Rectal smooth muscle tissue (tissue), 1 donor: Measurements from ENCODE around the gene AMPD1.

Experiments
- H3K27ac ChIP-seq: one replicate; pipeline ENCODE4 v1.7.0; 2013; ENCODE audit warnings: low read depth, low read length, inconsistent platforms
- H3K27me3 ChIP-seq: one replicate; pipeline ENCODE4 v1.7.0; 2013; ENCODE audit warnings: low read length; ENCODE audit not compliant: control insufficient read depth, insufficient read depth
- H3K36me3 ChIP-seq: one replicate; pipeline ENCODE4 v1.7.0; 2013; ENCODE audit warnings: low read length; ENCODE audit not compliant: control insufficient read depth, insufficient read depth
- H3K4me1 ChIP-seq: one replicate; pipeline ENCODE4 v1.7.0; 2013; ENCODE audit warnings: low read length; ENCODE audit not compliant: control insufficient read depth, insufficient read depth
- H3K4me3 ChIP-seq: one replicate; pipeline ENCODE4 v1.7.0; 2013; ENCODE audit warnings: low read length
- H3K9ac ChIP-seq: one replicate; pipeline ENCODE4 v1.7.0; 2013; ENCODE audit warnings: low read length

Gene AMPD1

DNA sequence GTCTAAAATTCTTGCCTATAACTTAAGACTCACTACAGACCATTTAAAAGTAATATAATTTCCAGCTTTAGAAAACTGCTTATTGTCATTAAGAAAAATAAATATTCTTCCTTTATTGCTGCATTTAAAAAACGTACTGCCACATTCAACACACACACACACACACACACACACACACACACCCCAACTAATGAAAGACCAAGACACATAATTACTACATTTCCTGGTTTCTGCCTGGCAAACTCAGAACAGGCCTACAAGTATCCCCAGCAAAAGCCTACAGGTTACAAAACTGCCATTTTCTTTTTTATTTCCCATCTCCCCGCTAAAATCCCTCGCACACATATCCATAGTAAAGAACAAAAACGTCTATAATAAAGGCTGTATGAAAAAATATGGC, 27.0 kb downstream of the AMPD1 start:
- Histone ChIP-seq H3K4me3 (no peak overlapping the region), H3K27ac (no peak overlapping the region)

DNA sequence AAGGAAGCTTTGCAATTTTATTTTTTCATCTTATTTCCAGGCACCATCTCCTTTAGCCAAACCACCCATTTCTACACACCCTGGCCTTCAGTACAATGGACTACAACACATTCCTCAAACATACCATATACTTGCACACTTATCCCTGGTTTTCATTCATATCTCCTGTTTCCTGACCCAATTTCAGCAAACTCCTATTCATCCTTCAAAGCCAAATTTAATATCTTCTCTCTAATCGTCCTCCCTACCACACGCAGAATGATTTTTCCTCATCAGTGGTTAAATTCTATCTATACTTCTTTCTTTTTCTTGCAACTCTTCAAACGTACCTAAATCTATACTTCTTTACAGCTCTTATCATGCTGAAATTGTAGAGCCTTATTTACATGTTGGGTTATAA, 28.4 kb downstream of the AMPD1 start:
- no peaks in the 10 kb centered on the region for H3K36me3 ChIP-seq

More for the DNA sequence above, 27.0 kb downstream of the AMPD1 start:
- Histone ChIP-seq H3K9ac (no peak overlapping the region), H3K36me3 (no peaks in the 10 kb centered on the region), H3K4me1 (no peaks in the 10 kb centered on the region), H3K27me3 (no peaks in the 10 kb centered on the region)

DNA sequence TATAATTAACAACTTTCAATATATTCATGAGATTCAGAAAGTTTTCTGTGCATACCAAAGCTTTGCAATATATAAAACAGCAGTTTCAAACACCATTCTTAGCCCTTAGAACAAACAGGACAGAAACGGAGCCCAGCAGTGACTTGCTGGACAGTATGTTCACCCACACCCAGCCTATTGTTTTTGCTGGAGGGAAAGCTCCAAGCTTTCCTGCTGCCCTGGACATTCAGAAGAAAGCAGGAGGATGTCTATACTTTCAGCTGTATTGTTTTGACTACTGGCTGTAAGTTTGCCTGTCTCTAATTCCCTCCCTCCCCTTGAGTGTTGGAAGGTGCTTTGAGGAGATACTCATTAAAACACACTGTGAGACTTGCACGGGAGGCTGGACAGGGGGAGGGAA, 35.1 kb downstream of the AMPD1 start:
- no peak overlapping the region for H3K4me3 ChIP-seq
- no peaks in the 10 kb centered on the region for H3K36me3 ChIP-seq
- H3K4me1 ChIP-seq = no peaks in the 10 kb centered on the region
- H3K27ac ChIP-seq = no peak overlapping the region
- no peaks in the 10 kb centered on the region for H3K27me3 ChIP-seq
- no peak overlapping the region for H3K9ac ChIP-seq

More for the DNA sequence above, 28.4 kb downstream of the AMPD1 start:
- no peak overlapping the region for H3K9ac ChIP-seq
- H3K4me1 ChIP-seq = no peaks in the 10 kb centered on the region
- no peaks in the 10 kb centered on the region for H3K27me3 ChIP-seq
- H3K27ac ChIP-seq = no peak overlapping the region
- no peak overlapping the region for H3K4me3 ChIP-seq

DNA sequence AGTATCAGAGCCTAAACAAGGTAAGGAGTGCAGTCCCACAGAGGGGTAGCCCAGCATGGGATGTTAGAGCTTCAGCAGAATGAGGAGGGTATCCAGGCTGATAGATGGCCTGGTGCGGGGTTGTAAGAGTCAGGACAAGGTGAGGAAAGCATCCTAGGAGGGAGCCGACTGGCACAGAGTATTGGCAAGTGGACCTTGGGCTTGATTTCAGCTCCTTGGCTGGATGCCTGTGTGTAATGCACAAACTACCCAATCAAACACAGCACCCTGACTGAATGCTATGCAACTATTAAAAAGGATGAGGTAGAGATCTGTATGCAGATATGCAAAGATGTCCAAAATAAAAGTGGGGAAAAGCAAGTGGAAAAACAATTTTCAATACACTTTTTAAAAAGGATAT, 43.5 kb downstream of the AMPD1 start:
- H3K27me3 ChIP-seq = no peaks in the 10 kb centered on the region
- H3K4me3 ChIP-seq = no peak overlapping the region
- no peaks in the 10 kb centered on the region for H3K36me3 ChIP-seq
- no peak overlapping the region for H3K9ac ChIP-seq
- no peak overlapping the region for H3K27ac ChIP-seq
- no peaks in the 10 kb centered on the region for H3K4me1 ChIP-seq

DNA sequence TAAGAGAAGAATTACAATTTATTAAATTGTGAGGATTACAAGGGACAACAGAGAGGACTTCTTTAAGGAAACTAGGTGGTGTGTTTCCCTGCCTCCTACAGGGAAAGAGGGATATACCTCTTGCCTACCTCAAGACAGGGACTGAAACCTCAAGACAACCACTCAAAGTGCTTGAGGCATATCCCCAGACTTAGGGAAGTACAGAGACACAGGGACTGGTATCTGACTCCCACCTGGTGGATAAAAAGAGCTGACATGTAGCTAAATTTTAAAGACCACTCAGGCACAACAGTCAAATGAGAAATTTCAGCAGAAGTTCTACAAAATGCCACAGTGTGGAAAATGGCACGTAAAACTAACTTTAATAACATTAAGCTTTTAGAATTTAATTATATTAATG, 46.8 kb downstream of the AMPD1 start:
- no peak overlapping the region for H3K27ac ChIP-seq
- no peaks in the 10 kb centered on the region for H3K27me3 ChIP-seq
- H3K4me1 ChIP-seq = no peaks in the 10 kb centered on the region
- no peak overlapping the region for H3K9ac ChIP-seq
- no peaks in the 10 kb centered on the region for H3K36me3 ChIP-seq
- no peak overlapping the region for H3K4me3 ChIP-seq

DNA sequence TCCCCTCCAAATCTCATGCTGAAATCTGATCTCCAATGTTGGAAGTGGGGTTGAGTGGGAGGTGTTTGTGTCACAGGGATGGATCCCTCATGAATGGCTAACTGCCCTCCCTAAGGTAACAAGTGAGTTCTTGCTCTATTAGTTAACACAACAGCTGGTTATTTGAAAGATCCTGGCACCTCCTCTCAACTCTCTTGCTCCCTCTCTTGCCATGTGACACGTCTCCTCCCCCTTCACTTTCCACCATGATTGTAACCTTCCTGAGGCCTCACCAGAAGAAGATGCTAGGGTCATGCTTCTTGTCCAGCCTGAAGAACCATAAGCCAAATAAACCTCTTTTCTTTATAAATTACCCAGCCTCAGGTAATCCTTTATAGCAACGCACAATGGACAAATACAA, 54.0 kb downstream of the AMPD1 start:
- Histone ChIP-seq H3K4me3 (no peak overlapping the region), H3K27ac (no peak overlapping the region), H3K4me1 (no peaks in the 10 kb centered on the region)

DNA sequence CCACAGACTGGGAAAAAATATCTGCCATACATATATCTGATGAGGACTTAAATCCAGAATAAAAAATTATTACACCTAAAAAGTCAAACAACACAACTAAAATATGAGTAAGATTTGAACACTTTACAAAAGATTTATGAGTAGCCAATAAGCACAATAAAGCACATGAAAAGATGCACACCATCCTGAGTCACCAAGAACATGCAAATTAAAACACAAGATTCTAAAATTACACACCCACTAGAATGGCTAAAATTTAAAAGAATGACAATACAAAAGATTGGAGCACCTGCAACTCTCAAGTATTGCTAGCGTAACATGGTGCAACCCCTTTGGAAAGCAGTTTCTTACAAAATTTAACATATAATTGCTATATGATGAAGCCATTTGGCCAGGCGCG, 56.4 kb downstream of the AMPD1 start:
- Histone ChIP-seq H3K27ac (no peak overlapping the region), H3K36me3 (no peaks in the 10 kb centered on the region), H3K4me3 (no peak overlapping the region), H3K4me1 (no peaks in the 10 kb centered on the region), H3K9ac (no peak overlapping the region), H3K27me3 (no peaks in the 10 kb centered on the region)

More for the DNA sequence above, 54.0 kb downstream of the AMPD1 start:
- Histone ChIP-seq H3K9ac (no peak overlapping the region), H3K36me3 (no peaks in the 10 kb centered on the region), H3K27me3 (no peaks in the 10 kb centered on the region)

DNA sequence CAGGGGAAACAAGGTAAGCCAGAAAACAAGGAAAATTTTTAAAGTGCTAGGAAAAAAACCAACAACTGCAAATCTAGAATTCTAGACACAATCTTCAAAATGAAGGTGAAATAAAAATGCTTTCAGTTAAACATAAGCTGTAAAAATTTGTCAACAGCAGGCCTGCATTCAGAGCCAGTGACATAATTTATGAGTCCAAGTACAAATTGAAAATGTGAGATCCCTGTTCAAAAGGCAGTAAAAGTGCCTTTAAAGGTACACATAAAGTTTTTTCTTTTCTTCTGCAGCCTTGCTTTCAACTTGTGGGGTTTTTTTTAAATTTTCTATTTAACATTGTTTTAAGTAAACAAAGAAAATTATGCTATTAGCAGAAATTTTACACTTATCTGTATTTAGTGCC, 62.9 kb downstream of the AMPD1 start:
- no peak overlapping the region for H3K9ac ChIP-seq
- no peak overlapping the region for H3K4me3 ChIP-seq
- no peaks in the 10 kb centered on the region for H3K36me3 ChIP-seq
- H3K27me3 ChIP-seq = no peaks in the 10 kb centered on the region
- H3K27ac ChIP-seq = no peak overlapping the region
- no peaks in the 10 kb centered on the region for H3K4me1 ChIP-seq

DNA sequence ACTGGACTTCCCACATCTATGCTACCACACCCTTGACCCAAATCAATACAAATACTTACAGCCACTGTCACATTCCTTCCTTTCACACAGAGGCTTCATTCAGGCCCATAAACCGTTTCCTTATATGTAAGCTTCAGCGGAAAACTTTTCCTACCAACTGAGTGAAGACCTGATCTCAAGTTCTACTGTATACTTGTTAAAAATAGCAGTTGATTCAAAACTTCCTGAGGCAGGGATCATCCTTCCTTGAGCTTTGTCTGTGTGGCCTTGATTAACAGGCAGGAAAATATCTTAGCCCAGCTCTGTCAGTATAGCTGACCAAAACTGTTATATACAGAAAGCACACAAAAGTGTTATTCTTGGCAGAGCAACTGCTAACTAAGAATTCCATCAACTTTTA, 68.2 kb downstream of the AMPD1 start:
- no peaks in the 10 kb centered on the region for H3K27me3 ChIP-seq
- no peaks in the 10 kb centered on the region for H3K4me1 ChIP-seq
- H3K36me3 ChIP-seq = no peaks in the 10 kb centered on the region
- no peak overlapping the region for H3K27ac ChIP-seq
- no peak overlapping the region for H3K9ac ChIP-seq
- no peak overlapping the region for H3K4me3 ChIP-seq

DNA sequence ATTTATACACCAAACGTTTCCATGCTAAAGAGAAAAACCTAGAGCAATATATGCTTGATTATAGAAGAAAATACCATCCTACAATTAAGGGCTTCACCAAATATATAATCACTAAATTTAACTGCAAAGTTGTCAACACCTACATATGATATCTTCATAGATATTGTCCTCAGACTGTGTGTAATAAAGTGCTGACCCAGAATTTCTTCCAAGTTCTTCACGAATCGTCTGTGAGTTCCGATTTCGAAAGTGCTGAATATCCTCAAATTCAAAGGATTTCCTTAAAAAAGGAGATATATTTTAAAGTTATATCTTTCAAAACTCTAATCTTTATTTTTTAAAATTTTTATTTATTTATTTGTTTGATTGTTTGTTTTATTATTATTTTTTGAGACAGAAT, 72.0 kb downstream of the AMPD1 start:
- Histone ChIP-seq H3K27me3 (no peaks in the 10 kb centered on the region), H3K9ac (no peak overlapping the region), H3K36me3 (no peaks in the 10 kb centered on the region), H3K4me1 (no peaks in the 10 kb centered on the region), H3K27ac (no peak overlapping the region), H3K4me3 (no peak overlapping the region)
